Fibroblast of lung (primary cell): Measurements from ENCODE around the gene DCAF15. TPM values are rescaled to one million over a fixed set of nuclear protein-coding genes. Genes with fewer than 3 reads are reported as not detected.

Experiments
- DNase-seq, 2 donors: peaks; one replicate each; pipeline versions ENCODE4 v3.0.0 to v3.0.0-alpha.2; 2010; ENCODE audit warnings: low read depth in 2 of 2
- H2AFZ ChIP-seq: 2 replicates; pipeline ENCODE4 v1.5.1; 2012; ENCODE audit warnings: low read length, control low read depth, inconsistent platforms
- H3K27ac ChIP-seq: 2 replicates; pipeline ENCODE4 v1.5.1; 2011; ENCODE audit warnings: low read length, control low read depth; ENCODE audit not compliant: insufficient read depth
- H3K27me3 ChIP-seq: 2 replicates; pipeline ENCODE4 v1.5.1; 2011; ENCODE audit warnings: mild to moderate bottlenecking, low read length; ENCODE audit not compliant: control insufficient read depth, insufficient read depth
- H3K36me3 ChIP-seq: 2 replicates; pipeline ENCODE4 v1.5.1; 2011; ENCODE audit warnings: low read length; ENCODE audit not compliant: control insufficient read depth, insufficient read depth
- H3K4me1 ChIP-seq: 2 replicates; pipeline ENCODE4 v1.5.1; 2011; ENCODE audit warnings: low read length; ENCODE audit not compliant: control insufficient read depth, insufficient read depth; ENCODE audit errors: extremely low read depth
- H3K4me2 ChIP-seq: 2 replicates; pipeline ENCODE4 v1.5.1; 2011; ENCODE audit warnings: low read length, control low read depth; ENCODE audit not compliant: insufficient read depth; ENCODE audit errors: extremely low read depth
- H3K4me3 ChIP-seq, 4 experiments: fragments of 200-600 bp in 1 of 4; sonication (generic) in 1 of 4; replicated peaks in 1 of 4; 2 replicates each; pipeline ENCODE4 v1.5.1; 2011 to 2016; ENCODE audit warnings: low read length in 4 of 4, low read depth in 3 of 4, mild to moderate bottlenecking in 3 of 4, control low read depth in 2 of 4, inconsistent platforms in 1 of 4, mixed read lengths in 1 of 4; ENCODE audit not compliant: insufficient read depth in 1 of 4; ENCODE audit errors: control extremely low read depth in 1 of 4
- H3K79me2 ChIP-seq: 2 replicates; pipeline ENCODE4 v1.5.1; 2012; ENCODE audit warnings: mild to moderate bottlenecking, low read length, inconsistent platforms; ENCODE audit not compliant: control insufficient read depth, insufficient read depth
- H3K9ac ChIP-seq: 2 replicates; pipeline ENCODE4 v1.5.1; 2011; ENCODE audit warnings: mild to moderate bottlenecking, low read length, control low read depth; ENCODE audit not compliant: insufficient read depth
- H3K9me3 ChIP-seq: 2 replicates; pipeline ENCODE4 v1.5.1; 2012; ENCODE audit warnings: low read depth, low read length; ENCODE audit not compliant: control insufficient read depth, insufficient read depth
- H4K20me1 ChIP-seq: 2 replicates; pipeline ENCODE4 v1.5.1; 2011; ENCODE audit warnings: low read length; ENCODE audit not compliant: control insufficient read depth, insufficient read depth; ENCODE audit errors: extremely low read depth
- EZH2 ChIP-seq: IDR thresholded peaks from 2 replicates; pipeline ENCODE4 v1.5.1; 2012; ENCODE audit warnings: low read length, control low read depth, mild to moderate bottlenecking; ENCODE audit errors: missing control alignments
- polyA plus RNA-seq, 2 donors: library from polyadenylated mRNA; depleted of rRNA in 1 of 2; stranded (reverse) in 1 of 2; unstranded in 1 of 2; fragments of >200 nt; gene quantifications; 2 replicates each; pipeline ENCODE4 v1.2.1, GENCODE V29; 2011 to 2012; ENCODE audit warnings: missing spikeins in 1 of 2
- total RNA-seq: library from RNA; depleted of rRNA; stranded (reverse); fragments of >200 nt; gene quantifications from 2 replicates; pipeline ENCODE4 v1.2.1, GENCODE V29; 2014
- TF ChIP-seq, protein P1 (sequence below), 2 donors: IDR thresholded peaks in 1 of 2; conservative IDR thresholded peaks in 1 of 2; 1 replicate in 1 of 2; 2 replicates in 1 of 2; pipeline ENCODE4 v1.5.1; 2011 to 2012; ENCODE audit warnings: low read length in 2 of 2, control low read depth in 1 of 2, inconsistent platforms in 1 of 2, low read depth in 1 of 2, mild to moderate bottlenecking in 1 of 2

The DCAF15 gene
- total and polyA plus RNA-seq, 2 donors (not counting 1 experiment from before 2014, with no cell fraction given), result 6.3 to 9.5 TPM

DNA sequence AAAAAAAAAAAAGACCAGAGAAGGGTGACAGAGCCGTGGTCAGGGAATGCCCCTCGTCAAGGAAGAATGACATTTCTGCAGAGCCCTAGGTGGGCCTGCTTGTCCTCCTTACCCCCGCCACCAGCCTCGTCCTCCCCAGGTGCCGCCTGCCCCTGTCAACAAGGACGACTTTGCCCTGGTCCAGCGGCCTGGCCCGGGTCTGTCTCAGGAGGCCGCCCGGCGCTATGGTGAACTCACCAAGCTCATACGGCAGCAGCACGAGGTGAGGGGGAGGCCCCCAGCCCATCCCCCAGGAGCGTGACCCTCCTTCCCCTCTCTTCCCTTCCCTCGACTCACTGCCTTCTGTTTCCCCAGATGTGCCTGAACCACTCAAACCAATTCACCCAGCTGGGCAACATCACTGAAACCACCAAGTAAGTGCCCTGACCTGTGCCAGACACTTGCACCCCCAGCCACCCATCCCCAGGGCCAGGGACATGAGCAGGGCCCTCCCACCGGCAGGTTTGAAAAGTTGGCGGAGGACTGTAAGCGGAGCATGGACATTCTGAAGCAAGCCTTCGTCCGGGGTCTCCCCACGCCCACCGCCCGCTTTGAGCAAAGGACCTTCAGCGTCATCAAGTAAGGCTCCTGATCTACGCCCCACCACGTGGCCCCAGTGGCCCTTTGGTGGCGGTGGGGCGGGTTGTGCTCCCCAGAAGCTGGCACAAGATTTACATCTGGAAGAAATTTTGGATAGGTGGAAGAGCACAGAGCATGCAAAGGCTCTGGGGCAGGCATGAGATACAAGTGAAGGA lies 28.9 kb upstream of the DCAF15 start:
- H3K27ac ChIP-seq, result no peak overlapping the region
- H2AFZ ChIP-seq, result no peak overlapping the region
- no peaks in the 10 kb centered on the region for H3K9me3 ChIP-seq
- no peaks in the 10 kb centered on the region for H3K4me1 ChIP-seq
- DNase-seq, result no peak
- H3K27me3 ChIP-seq, result no peaks in the 10 kb centered on the region
- H3K4me2 ChIP-seq, result no peak overlapping the region
- H4K20me1 ChIP-seq, result no peaks in the 10 kb centered on the region
- no peak overlapping the region for H3K4me3 ChIP-seq
- no peaks in the 10 kb centered on the region for H3K79me2 ChIP-seq
- H3K9ac ChIP-seq, result no peak overlapping the region
- TF ChIP-seq, protein P1, sequence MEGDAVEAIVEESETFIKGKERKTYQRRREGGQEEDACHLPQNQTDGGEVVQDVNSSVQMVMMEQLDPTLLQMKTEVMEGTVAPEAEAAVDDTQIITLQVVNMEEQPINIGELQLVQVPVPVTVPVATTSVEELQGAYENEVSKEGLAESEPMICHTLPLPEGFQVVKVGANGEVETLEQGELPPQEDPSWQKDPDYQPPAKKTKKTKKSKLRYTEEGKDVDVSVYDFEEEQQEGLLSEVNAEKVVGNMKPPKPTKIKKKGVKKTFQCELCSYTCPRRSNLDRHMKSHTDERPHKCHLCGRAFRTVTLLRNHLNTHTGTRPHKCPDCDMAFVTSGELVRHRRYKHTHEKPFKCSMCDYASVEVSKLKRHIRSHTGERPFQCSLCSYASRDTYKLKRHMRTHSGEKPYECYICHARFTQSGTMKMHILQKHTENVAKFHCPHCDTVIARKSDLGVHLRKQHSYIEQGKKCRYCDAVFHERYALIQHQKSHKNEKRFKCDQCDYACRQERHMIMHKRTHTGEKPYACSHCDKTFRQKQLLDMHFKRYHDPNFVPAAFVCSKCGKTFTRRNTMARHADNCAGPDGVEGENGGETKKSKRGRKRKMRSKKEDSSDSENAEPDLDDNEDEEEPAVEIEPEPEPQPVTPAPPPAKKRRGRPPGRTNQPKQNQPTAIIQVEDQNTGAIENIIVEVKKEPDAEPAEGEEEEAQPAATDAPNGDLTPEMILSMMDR (conservative IDR thresholded peaks at IDR 0.05 in 1 of 2, IDR thresholded peaks at IDR 0.05 in 1 of 2; ENCODE audit: low read depth in 1 of 2, low read length in 2 of 2), result no peak
- TF ChIP-seq EZH2, result no peak
- H3K36me3 ChIP-seq, result peaks cover 22% of the 10 kb centered on the region

- no peak overlapping the region for H3K9ac ChIP-seq
- DNase-seq, result no peak
These were observed 26.3 kb upstream of the DCAF15 start for GRCh38 chr19:13926010-13926409.

GRCh38 chr19:13926715-13927114 lies 25.6 kb upstream of the DCAF15 start:
- Histone ChIP-seq H3K4me1 (no peaks in the 10 kb centered on the region), H3K9ac (no peak overlapping the region), H3K27me3 (no peaks in the 10 kb centered on the region), H4K20me1 (no peaks in the 10 kb centered on the region), H2AFZ (no peak overlapping the region), H3K27ac (no peak overlapping the region), H3K79me2 (no peaks in the 10 kb centered on the region), H3K36me3 (peaks cover 13% of the 10 kb centered on the region), H3K9me3 (no peaks in the 10 kb centered on the region), H3K4me3 (no peak overlapping the region), H3K4me2 (no peak overlapping the region)
- no peak for TF ChIP-seq EZH2
- TF ChIP-seq, protein P1 (conservative IDR thresholded peaks at IDR 0.05 in 1 of 2, IDR thresholded peaks at IDR 0.05 in 1 of 2; ENCODE audit: low read depth in 1 of 2, low read length in 2 of 2), result no peak
- no peak for DNase-seq

More at GRCh38 chr19:13926010-13926409, 26.3 kb upstream of the DCAF15 start:
- Histone ChIP-seq H3K36me3 (peaks cover 14% of the 10 kb centered on the region), H3K27ac (no peak overlapping the region), H3K4me3 (no peak overlapping the region), H3K79me2 (no peaks in the 10 kb centered on the region), H4K20me1 (no peaks in the 10 kb centered on the region), H3K9me3 (no peaks in the 10 kb centered on the region), H3K27me3 (no peaks in the 10 kb centered on the region), H3K4me2 (no peak overlapping the region), H3K4me1 (no peaks in the 10 kb centered on the region), H2AFZ (no peak overlapping the region)
- TF ChIP-seq EZH2, result no peak
- TF ChIP-seq, protein P1 (conservative IDR thresholded peaks at IDR 0.05 in 1 of 2, IDR thresholded peaks at IDR 0.05 in 1 of 2; ENCODE audit: low read depth in 1 of 2, low read length in 2 of 2), result no peak
